HG02798 (cell line): ENCODE measurements around the gene ASPSCR1.
"Not testable (repeated sequence)": the region's sequence is repeated elsewhere in the genome, so short reads cannot be mapped to it uniquely, and the experiment has no call there.

Source experiments
- ATAC-seq: cut with Tn5 transposase; IDR thresholded peaks from one replicate; pipeline ENCODE4 v1.9.1; 2021; ENCODE audit warnings: mild to moderate bottlenecking; ENCODE audit not compliant: unreplicated experiment, poor library complexity

Gene ASPSCR1

DNA sequence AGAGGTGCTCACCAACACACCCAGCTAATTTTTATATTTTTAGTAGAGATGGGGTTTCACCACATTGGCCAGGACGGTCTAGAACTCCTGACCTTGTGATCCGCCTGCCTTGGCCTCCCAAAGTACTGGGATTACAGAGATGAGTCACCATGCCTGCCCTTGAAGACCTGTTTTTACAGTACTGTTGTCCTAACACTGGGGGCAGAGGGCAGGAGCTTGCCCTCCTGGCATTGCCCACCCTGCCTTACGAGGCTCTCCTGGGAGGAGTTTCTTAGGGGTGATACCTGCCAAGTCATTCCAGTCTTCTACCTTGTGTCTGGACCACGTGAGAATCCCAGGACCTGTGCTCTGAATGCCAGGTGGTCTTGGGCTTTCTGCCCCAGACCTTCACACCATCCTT lies 2.7 kb downstream of the ASPSCR1 start:
- ATAC-seq = no peak

DNA sequence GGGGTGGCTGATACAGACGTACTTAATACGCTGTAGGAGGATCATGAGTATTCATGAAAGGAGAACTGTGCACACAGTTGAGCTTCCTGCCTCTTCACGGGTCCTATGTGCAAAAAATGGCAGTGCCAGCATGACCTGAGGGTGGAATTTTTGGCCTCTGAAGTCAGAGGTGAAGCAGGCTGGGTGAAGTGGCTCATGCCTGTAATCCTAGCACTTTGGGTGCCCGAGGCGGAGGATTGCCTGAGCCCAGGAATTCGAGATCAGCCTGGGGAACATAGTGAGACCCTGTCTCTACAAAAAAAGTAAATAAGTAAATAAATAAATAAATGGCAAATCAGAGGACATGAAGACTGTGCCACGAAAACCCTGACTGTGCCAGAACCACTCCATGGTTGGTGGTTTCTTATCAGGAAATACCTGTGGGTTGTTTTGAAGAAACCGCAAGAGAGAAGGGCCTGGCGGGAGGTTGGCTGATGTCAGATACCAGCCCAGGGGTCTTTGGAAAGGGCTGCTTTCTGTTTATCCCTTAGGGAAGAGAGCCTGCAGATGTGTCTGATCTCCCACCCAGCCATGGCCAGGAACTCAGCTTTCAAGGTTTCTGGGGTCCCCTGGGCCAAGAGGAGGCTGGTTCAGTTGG lies 3.4 kb downstream of the ASPSCR1 start:
- no peak for ATAC-seq

GRCh38 chr17:81981511-81981910 lies 4.1 kb downstream of the ASPSCR1 start:
- ATAC-seq = not testable (repeated sequence)

DNA sequence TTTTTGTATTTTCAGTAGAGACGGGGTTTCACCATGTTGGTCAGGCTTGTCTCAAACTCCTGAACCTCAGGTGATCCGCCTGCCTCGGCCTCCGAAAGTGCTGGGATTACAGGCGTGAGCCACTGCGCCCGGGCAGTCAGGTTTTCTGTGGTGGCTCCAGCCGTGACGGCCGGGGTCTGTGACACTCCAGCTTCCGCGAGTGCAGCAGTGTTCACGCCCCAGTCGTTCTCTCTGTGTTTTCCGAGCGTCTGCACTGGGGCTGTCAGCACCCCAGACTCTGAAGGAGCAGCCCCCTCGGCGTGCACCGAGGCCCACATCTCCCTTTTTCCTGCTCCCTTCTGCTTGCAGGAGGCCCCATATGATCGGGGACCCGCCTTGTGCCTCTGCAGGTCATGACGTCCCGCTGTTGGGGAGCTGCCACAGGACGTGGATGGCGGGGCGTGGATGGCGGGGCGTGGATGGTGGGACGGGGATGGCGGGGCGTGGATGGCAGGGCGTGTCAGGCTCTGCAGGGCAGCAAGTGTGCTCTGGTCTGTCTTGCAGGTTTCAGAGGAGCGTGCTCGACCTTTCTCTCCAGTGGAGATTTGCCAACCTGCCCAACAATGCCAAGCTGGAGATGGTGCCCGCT lies 5.7 kb downstream of the ASPSCR1 start:
- no peak for ATAC-seq

DNA sequence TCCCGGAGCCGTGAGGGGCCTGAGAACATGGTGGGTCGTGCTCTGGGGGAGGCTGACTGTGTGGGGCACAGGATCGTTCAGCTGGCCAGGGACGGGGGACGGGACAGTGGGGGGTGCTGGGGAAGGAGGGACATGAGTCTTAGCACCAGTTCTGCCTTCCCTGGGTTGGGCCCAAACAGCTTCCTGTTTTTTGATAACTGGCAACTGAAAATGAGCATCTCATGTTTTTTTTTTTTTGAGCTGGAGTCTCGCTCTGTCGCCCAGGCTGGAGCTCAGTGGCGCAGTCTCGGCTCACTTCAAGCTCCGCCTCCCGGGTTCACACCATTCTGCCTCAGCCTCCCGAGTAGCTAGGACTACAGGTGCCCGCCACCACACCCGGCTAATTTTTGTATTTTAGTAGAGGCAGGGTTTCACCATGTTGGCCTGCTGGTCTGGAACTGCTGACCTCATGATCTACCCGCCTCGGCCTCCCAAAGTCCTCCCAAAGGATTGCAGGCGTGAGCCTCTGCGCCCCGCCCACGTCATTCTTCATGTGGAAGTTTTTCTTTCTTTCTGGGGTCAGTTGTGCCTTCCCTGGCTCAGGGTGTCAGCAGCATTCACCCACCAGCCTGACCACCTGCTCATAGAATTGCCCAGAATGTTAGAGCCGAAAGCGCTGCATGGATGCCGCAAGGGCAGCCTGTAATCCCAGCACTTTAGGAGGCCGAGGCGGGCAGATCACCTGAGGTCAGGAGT lies 6.4 kb downstream of the ASPSCR1 start:
- ATAC-seq = no peak

DNA sequence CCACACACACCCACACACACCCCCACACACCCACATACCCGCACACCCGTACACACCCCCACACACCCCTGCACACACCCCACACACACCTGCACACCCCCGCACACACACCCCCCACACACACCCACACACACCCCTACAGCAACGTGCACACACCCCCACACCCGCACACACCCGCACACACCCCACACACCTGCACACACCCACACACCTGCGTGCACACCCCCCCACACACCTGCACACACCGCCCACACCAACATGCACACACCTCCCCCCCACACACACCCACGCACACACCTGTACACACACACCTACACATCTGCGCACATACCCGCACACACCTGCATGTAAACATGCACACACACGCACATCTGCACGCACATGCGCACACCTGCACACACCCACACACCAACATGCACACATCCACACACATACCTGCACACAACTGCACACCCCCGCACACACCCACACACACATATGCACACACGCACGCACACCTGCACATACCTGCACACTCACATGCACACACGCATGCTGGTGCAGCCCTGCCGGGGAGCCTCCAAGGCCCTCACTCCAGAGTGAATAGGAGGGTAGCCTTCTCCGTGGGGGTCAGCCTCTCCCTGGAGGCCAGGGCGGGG lies 7.5 kb downstream of the ASPSCR1 start:
- ATAC-seq = no peak

GRCh38 chr17:81986606-81987005 lies 9.2 kb downstream of the ASPSCR1 start:
- no peak for ATAC-seq

GRCh38 chr17:81987161-81987770 lies 9.8 kb downstream of the ASPSCR1 start:
- ATAC-seq = no peak

DNA sequence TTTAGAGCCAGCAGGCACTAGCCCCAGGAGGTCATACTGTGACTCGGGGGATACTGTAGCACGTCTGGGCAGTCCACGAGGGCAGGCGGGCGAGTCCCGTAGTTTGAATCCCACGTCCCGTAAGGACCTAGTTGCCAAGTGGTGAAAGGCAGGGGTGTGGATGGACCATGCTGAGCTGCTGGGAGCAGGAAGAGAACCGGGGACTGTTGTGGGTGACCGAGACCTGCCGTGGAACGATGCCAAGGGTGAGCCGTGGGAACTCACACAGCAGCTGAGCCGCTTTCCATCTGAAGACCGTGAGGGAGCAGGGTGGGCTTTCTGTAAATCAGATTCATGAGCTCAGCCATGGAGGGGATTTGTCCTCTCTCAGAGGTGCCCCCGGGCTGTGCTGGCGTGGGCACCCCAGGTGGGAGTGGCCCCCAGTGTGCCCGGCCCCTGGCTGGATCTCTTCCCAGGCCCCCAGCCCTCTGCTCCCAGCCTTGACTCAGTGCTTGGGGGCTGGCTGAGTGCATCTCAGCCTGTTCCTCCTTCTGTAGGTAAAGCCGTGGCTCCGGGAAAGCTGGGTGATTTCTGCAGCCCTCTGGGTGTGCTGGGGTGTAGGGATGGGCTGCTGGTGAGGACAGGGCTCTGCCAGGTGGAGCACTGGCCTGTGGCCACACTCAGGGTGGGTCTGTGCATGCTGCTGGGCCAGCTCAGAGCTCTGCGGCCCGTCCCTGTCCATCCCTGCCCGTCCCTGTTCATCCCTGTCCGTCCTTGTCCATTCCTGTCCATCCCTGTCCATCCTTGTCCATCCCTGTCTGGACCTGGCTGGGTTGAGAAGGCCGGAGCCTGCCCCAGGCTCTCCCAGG lies 13.6 kb downstream of the ASPSCR1 start:
- no peak for ATAC-seq

DNA sequence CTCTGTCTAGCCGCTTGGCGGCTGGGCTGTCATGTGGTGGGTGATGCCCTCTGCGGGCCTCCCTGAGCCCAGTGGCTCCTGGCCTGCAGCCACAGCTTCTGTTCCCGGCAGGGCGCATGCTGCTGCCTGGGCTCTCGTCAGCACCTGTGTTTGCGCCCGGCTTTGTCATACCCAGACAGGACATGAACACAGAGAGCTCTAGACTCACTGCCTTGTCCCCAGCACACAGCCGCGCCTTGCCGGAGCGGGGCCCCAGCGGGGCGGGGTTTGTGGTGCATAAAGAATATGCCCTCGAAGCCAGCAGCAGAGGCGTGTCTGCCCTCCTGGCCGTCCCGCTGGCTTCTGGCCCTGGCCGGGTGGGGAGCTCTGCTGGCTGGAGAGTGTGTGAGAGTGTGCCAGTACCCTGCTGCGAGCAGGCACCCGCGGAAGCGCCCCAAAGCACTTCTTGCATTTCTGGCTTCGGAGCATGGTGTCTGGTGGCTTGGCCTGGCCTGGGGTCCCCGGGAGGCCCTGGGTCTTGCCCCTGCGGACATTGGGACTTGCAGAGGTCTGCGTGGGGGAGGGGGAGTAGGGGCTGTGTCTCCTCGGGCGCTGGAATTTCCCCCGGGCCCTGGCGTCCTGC lies 14.4 kb downstream of the ASPSCR1 start:
- no peak for ATAC-seq

GRCh38 chr17:81992306-81993102 lies 15.1 kb downstream of the ASPSCR1 start:
- ATAC-seq = no peak

- ATAC-seq = no peak
Measured at GRCh38 chr17:81993729-81994592, 16.5 kb downstream of the ASPSCR1 start.

DNA sequence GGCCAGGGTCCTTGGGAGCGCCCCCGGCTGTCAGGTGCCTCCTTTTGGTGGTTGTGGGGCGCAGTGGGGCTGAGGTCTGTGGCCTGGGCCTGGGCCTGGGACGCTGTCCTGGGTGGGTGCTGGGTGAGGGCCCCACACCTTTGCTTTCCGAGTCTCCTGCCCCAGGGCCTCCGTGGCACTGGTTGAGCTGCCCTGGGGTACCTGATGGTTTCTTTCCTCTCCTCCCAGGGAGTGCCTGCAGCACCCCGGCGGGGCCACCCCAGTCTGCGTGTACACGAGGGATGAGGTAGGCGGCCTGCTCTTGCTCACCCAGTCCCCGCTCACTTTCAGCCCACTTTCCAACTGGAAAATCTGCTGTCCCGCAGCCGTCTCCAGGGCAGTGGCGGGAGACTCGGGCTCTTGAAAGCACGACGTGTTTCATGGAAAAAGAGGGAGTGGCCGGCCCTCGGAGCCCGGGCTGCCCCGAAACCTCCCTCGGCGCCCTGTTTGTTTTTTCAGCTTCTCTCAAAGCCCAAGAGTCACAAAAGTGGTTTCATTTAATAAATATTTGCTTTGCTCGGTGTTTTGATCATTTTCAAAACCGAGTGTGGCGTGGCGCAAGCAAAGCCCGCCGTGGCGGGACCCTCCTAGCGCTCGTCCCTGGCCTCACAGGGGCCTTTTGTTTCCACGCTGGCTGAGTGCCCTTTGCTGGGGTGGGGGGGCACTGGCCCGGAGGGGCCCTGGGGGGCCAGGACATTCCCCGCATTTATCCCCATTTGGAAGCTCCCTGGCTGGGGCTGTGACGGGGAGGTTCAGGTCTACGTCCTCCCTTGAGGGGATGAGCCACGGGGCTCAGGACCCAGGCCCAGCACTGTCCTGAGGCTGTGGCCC lies 17.4 kb downstream of the ASPSCR1 start:
- ATAC-seq = no peak

GRCh38 chr17:81995463-81996231 lies 18.2 kb downstream of the ASPSCR1 start:
- no peak for ATAC-seq

GRCh38 chr17:81996232-81996756 lies 18.9 kb downstream of the ASPSCR1 start:
- no peak for ATAC-seq
